GM12875 (cell line): ENCODE data around the gene IGFLR1.

Source experiments
- H3K4me3 ChIP-seq: one replicate; pipeline ENCODE4 v1.5.1; 2011; ENCODE audit warnings: low read depth, low read length, control low read depth
- CTCF ChIP-seq: IDR thresholded peaks from 2 replicates; pipeline ENCODE4 v1.5.1; 2011; ENCODE audit warnings: low read depth, mild to moderate bottlenecking, control low read depth, inconsistent platforms, low read length, moderate library complexity, borderline replicate concordance; ENCODE audit not compliant: insufficient read depth

The IGFLR1 gene

GRCh38 chr19:35752746-35753350 lies 10.6 kb upstream of the IGFLR1 start:
- no peak for TF ChIP-seq CTCF
- H3K4me3 ChIP-seq = no peak overlapping the region

- TF ChIP-seq CTCF = no peak
These were observed 9.8 kb upstream of the IGFLR1 start for GRCh38 chr19:35751839-35752745.

DNA sequence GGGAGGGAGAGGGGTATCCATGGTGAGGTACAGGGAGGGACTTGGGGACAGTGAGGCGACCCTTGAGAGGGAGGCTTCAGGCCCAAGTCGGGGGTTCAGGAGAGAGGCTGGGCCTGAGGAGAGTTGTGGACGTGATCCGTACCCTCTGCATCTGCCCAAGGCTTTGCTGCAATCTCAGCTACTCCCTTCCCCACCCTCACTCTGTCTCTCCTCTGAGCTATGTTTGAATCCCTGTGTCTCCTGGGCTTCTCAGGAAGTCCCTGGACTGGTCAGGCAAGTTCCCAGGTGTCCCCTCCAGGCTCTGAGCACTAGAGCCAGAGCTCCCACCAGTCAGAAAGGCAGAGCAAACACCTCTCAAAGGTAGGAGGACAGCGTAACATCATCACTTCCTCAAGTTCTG lies 7.9 kb upstream of the IGFLR1 start:
- TF ChIP-seq CTCF = no peak
- no peak overlapping the region for H3K4me3 ChIP-seq

More at GRCh38 chr19:35751839-35752745, 9.8 kb upstream of the IGFLR1 start:
- no peak overlapping the region for H3K4me3 ChIP-seq

GRCh38 chr19:35748106-35749020 lies 6.1 kb upstream of the IGFLR1 start, which contains the start of gene LIN37:
Gene LIN37 (plus strand): TSS chr19:35748576. CDS start chr19:35748725, 149 bp downstream.
- no peak for TF ChIP-seq CTCF
- H3K4me3 ChIP-seq = peak within 1 kb of the TSS; percentile 96

GRCh38 chr19:35746531-35746930 lies 4.3 kb upstream of the IGFLR1 start:
- H3K4me3 ChIP-seq = no peak overlapping the region
- TF ChIP-seq CTCF = no peak

DNA sequence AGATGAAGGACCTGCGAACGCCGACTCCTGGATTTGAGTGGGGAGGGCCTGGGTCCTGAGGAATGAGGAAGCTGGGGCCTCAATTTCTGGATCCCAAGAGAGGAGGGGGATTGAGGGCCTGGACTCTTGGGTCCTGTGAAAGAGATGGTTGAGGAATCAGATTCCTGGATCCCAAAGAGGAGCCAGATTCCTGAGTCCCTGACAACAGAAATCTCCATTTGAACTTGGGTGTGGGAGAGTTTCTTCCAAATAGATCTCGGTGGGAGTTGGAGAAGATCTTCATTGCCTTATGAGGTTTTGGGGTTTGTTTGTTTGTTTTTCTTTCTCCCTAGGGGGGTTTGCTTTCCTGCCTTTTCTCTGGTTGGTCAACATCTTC lies 3.8 kb upstream of the IGFLR1 start:
- H3K4me3 ChIP-seq = peak overlapping the region; percentile 62
- no peak for TF ChIP-seq CTCF
